Activated naive CD8-positive, alpha-beta T cell treated with anti-CD3 and anti-CD28 coated beads, Interleukin-2, amount 50 U/mL, for 24 hours (primary cell): ENCODE data around the gene TNFAIP8L1.

ENCODE experiments used
- ATAC-seq: fragments of 150-1000 bp; cut with Tn5 transposase; one replicate; pipeline ENCODE4 v1.10.0; 2021
- DNase-seq: peaks from one replicate; pipeline ENCODE4 v3.0.0; 2021
- H3K27ac Mint-ChIP-seq: one replicate; pipeline ENCODE4 v1.8.0; 2021; ENCODE audit warnings: mild to moderate bottlenecking, mixed read lengths
- H3K27me3 Mint-ChIP-seq: one replicate; pipeline ENCODE4 v1.8.0; 2021; ENCODE audit warnings: mixed read lengths
- H3K36me3 Mint-ChIP-seq: one replicate; pipeline ENCODE4 v1.8.0; 2021; ENCODE audit warnings: low read depth, mixed read lengths
- H3K4me1 Mint-ChIP-seq: one replicate; pipeline ENCODE4 v1.8.0; 2021; ENCODE audit warnings: mixed read lengths
- H3K4me3 Mint-ChIP-seq: one replicate; pipeline ENCODE4 v1.8.0; 2021; ENCODE audit warnings: mild to moderate bottlenecking, moderate library complexity, mixed read lengths
- H3K9me3 Mint-ChIP-seq: one replicate; pipeline ENCODE4 v1.8.0; 2021; ENCODE audit warnings: mixed read lengths

Gene TNFAIP8L1

DNA sequence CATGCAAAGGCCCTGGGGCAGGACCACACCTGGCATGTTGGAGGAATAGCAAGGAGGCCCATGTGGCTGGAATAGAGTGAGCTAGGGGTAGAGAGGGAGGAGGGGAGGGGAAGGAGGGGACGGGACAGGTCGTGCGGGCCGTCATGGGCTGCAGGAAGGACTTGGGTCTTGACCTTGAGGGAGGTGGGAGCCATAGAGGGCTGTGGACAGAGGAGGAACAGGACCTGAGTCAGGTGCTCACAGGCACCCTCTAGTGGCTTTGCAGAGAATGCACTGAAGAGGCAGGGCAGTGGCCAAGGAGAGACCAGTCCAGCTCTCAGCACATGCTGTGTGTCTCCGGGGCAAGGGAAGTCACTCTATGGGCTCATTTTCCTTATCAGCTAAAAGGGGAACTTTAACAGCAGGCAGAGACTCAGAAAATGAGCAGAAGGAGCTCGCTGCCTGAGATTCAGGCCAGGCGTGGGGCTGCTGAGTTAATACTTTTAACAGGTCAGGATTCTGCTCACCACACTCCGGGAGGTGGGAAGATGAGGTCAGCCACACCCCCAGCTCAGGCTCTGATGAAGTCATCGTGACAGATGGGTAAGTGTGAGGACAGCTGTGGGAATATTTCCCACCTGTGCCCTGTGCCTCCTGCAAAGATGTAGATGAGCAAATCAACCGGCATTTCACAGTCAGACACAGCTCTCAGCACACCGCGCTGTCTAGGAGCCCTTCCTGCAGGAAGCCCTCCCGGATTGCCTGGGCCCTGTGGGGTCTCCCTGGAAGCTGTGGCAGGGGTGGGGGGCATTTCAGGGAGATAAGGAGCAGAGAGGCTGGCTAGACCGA, 6.0 kb upstream of the TNFAIP8L1 start:
- peak; percentile 61 for ATAC-seq
- peaks cover 23% of the 10 kb centered on the region for H3K4me1 Mint-ChIP-seq
- H3K36me3 Mint-ChIP-seq, result no peaks in the 10 kb centered on the region
- H3K27me3 Mint-ChIP-seq, result no peaks in the 10 kb centered on the region
- DNase-seq, result peak; percentile 66
- H3K9me3 Mint-ChIP-seq, result no peaks in the 10 kb centered on the region
- no peak overlapping the region for H3K4me3 Mint-ChIP-seq
- H3K27ac Mint-ChIP-seq, result no peak overlapping the region

DNA sequence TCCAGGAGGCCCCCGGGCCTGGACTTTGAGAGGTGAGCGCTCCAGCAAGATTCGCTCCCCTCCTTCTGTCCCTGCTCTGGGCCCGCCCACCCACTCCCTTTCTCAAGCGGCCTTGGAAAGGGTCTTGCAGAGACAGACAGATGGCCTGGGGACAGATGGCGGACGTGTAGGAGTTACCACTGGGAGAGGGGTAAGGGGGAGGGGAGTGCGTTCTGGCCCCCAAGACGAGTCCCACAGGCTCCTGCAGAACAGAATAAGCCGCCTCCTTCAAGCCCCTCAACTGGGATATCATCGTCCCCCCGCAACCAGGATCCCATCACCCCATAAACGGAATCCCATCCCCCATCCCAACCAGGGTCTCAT, 3.6 kb upstream of the TNFAIP8L1 start:
- no peak overlapping the region for H3K27ac Mint-ChIP-seq
- ATAC-seq (no peak), DNase-seq (no peak)
- peak overlapping the region; percentile 32 for H3K4me3 Mint-ChIP-seq
- no peaks in the 10 kb centered on the region for H3K36me3 Mint-ChIP-seq
- H3K27me3 Mint-ChIP-seq, result no peaks in the 10 kb centered on the region
- no peaks in the 10 kb centered on the region for H3K9me3 Mint-ChIP-seq
- H3K4me1 Mint-ChIP-seq, result peaks cover 37% of the 10 kb centered on the region

DNA sequence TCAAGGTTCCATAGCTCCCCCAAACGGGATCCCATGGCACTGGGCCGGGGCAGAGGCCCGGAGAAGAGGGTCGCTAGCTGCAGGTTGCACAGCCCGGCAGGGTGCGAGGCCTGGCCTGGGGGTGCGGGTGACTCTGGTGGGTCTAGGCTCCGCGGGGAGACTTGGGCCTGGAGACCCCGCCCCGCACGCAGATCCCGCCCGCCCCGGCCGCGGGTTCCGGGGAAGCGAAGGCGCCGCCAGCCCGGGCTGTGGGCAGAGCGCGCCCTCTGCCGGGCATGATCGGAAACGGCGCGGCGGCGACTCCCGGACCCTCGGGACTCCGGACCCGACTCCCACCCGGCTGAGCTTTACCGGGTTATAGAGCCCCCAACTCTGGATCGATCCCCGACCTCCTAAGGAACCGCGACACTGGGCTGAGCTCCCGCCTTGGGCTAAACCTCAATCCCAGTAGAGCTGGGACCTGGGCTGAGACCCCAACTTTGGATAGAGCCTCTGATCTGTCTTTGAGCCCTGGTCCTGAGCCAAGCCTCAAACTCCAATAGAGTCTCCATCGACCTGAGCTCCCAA, 3.1 kb upstream of the TNFAIP8L1 start:
- H3K36me3 Mint-ChIP-seq, result no peaks in the 10 kb centered on the region
- peak; percentile 85 for DNase-seq
- no peak overlapping the region for H3K27ac Mint-ChIP-seq
- H3K4me1 Mint-ChIP-seq, result peaks cover 39% of the 10 kb centered on the region
- H3K9me3 Mint-ChIP-seq, result no peaks in the 10 kb centered on the region
- peak overlapping the region; percentile 32 for H3K4me3 Mint-ChIP-seq
- H3K27me3 Mint-ChIP-seq, result no peaks in the 10 kb centered on the region
- ATAC-seq, result peak; percentile 16

DNA sequence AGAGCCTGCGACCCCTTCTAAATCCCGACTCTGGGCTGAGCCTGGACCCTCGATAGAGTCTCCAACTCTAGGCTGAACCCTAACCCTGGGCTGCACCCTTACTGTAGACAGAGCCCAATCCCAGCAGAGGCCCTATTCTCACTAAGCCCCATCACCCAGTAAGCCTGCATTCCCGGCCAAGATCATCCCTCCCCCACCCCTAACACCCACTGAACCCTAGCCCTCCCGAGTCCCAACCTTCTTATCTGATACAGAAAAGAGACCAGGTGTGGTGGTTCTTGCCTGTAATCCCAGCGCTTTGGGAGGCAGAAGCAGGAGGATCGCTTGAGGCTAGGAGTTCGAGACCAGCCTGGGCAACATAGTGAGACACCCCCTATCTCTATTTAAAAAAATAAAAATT, 2.6 kb upstream of the TNFAIP8L1 start:
- H3K36me3 Mint-ChIP-seq, result no peaks in the 10 kb centered on the region
- ATAC-seq, result no peak
- DNase-seq, result no peak
- no peaks in the 10 kb centered on the region for H3K27me3 Mint-ChIP-seq
- H3K27ac Mint-ChIP-seq, result no peak overlapping the region
- peaks cover 41% of the 10 kb centered on the region for H3K4me1 Mint-ChIP-seq
- H3K4me3 Mint-ChIP-seq, result no peak overlapping the region
- H3K9me3 Mint-ChIP-seq, result no peaks in the 10 kb centered on the region

DNA sequence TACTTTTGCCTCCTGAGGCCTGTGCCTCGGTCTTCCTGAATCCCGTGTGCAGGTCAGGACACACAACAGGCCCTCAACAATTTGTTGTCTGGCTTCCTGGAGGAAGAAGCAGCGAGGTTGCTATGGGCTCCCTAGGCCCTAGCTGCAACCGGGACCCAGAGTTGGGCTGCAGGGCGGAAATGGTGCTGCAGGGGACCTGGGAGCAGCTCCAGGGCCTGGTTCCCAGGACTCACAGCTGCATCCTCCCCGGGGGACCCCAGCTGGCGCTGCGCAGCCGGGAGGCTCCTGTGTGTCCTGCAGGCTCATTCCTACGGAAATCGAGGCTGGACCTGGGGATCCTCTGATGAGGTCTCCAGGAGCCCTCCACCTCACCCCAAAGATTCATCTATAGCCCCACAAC, 999 bp upstream of the TNFAIP8L1 start:
- Mint-ChIP-seq H3K36me3 (no peaks in the 10 kb centered on the region), H3K9me3 (no peaks in the 10 kb centered on the region), H3K27ac (no peak overlapping the region), H3K4me3 (no peak overlapping the region), H3K27me3 (no peaks in the 10 kb centered on the region), H3K4me1 (peaks cover 40% of the 10 kb centered on the region)
- DNase-seq (peak; percentile 20), ATAC-seq (no peak)

DNA sequence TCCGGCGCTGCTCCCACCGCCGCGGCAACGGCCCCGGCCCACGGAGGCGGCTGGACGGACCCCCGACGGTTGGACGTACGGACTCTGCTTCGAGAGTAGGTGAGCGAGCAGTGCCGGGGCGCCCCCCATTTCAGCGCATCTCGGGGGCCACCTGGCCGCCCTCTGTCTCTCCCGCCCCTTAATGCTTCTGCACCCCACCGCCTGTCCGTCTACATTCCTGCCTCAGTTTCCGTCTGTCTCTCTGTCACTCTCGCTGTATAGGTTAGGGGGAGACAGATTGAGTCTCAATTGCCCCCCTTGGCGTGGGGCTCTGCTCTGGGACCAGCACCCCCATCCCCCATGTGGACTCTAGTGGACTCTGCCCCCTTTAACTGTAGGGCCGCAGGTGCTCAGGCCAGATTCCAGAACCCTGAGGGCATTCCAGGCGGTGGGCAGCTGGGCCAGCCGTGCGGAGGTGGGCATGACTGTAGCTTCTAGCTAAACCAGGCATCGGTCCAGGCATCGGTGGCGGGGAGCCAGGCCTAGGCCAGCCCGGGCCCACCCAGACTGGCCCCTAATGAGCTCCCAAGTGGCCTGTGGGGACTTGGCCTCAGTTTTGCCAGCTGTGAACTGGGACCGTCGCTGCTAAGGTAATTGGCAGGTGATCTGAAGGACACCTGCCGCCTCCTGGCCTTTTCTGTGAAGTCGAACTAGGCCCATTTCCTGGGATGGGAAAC, 373 bp downstream of the TNFAIP8L1 start:
- ATAC-seq, result peak; percentile 4
- no peaks in the 10 kb centered on the region for H3K36me3 Mint-ChIP-seq
- peaks cover 36% of the 10 kb centered on the region for H3K4me1 Mint-ChIP-seq
- peak overlapping the region; percentile 85 for H3K27ac Mint-ChIP-seq
- no peaks in the 10 kb centered on the region for H3K27me3 Mint-ChIP-seq
- no peaks in the 10 kb centered on the region for H3K9me3 Mint-ChIP-seq
- H3K4me3 Mint-ChIP-seq, result peak overlapping the region; percentile 89
- no peak for DNase-seq

DNA sequence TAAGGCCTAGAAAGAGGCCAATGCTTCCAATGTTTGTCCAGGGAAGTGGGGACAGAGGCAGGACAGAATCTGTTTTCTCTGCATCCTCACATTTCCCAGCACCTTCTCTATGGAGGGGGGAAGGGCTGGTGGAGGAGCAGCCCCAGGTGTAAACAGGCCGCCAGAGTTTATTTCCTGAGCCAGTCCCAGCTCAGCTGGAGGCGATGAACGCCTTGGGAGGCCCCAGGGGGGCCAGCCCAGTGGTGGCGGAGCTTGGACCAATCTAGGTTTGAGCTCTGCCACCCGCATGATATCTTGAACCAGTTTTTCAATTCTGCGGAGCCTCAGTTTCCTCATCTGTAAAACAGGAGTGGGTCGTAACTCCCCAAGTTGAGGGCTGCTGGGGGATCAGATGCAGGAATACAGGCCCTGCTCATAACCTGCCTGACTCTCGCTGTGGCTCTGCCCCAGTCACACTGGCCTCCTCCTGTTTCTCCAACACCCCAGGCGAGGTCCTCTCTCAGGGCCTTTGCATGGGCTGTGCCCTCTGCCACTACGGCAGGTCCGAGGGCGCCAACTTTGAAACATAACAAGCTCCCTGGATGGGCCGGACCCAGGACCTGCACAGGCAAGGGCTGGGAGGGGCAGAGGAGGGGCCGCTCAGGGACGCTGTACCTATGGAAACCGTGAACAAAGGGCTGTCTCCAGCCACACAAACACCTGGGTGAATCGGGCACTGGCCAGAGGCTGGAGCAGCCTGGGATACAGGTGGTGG, 1.1 kb downstream of the TNFAIP8L1 start:
- Mint-ChIP-seq H3K36me3 (no peaks in the 10 kb centered on the region), H3K4me3 (peak overlapping the region; percentile 89), H3K9me3 (no peaks in the 10 kb centered on the region), H3K27ac (peak overlapping the region; percentile 27), H3K4me1 (peaks cover 31% of the 10 kb centered on the region), H3K27me3 (no peaks in the 10 kb centered on the region)
- no peak for DNase-seq
- ATAC-seq, result no peak

DNA sequence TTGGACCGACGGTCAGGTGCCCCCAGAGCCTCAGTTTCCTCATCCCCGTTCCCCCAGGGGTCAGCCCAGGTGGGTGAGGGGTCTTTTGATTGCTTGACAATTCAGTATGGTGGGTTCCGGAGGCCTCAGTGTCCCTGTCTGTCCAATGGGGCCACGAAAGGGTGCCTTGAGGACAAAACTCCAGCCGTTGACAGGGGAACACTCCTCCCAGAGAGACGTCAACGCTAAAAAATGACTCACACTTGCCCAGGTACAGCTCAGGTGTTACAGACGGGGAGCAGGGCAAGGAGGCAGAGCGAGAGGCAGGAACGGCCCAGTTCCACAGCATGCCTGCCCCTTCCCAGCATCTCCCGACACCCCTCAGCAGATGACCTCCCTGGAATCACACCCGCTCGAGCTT, 1.8 kb downstream of the TNFAIP8L1 start:
- H3K36me3 Mint-ChIP-seq, result no peaks in the 10 kb centered on the region
- no peaks in the 10 kb centered on the region for H3K9me3 Mint-ChIP-seq
- peak overlapping the region; percentile 14 for H3K4me3 Mint-ChIP-seq
- DNase-seq (no peak), ATAC-seq (no peak)
- H3K27me3 Mint-ChIP-seq, result no peaks in the 10 kb centered on the region
- H3K27ac Mint-ChIP-seq, result no peak overlapping the region
- H3K4me1 Mint-ChIP-seq, result peaks cover 30% of the 10 kb centered on the region

DNA sequence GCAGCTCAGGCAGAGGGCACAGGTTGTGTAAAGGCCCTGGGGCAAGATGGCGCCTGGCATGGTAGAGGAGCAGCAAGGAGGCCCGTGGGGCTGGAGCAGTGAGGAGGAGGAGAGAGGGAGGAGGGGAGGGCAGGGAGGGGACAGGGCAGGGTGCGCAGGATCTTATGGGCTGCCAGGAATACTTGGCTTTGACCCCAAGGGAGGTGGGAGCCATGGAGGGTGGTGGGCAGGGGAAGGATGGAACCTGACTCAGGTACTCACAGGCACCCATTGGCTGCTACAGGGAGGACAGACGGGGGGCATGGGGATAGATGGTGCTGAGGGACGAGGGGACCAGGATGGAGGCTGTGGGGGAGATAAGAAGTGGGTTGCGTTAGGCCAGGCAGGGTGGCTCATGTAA, 3.3 kb downstream of the TNFAIP8L1 start:
- ATAC-seq (no peak), DNase-seq (no peak)
- Mint-ChIP-seq H3K27me3 (no peaks in the 10 kb centered on the region), H3K4me3 (no peak overlapping the region), H3K36me3 (no peaks in the 10 kb centered on the region), H3K9me3 (no peaks in the 10 kb centered on the region), H3K4me1 (peaks cover 22% of the 10 kb centered on the region), H3K27ac (no peak overlapping the region)

DNA sequence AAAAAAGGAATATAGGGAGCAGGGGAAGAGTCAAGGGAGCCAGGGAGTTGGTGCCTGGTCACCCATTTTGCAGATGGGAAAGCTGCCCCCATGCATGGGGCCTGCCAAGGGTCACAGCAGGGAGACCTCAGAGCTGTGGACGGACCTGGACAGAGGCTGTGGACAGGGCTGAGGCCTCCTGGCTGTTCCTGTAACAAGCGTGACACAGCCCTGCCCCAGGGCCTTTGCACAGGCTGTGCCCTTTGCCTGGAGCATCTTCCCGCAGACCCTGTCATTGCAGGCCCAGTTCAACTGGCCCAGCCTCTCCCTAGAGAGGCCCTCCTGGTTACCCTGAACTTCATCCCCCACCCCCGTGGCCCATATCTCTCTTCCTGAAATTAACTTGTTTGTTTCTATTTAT, 6.4 kb downstream of the TNFAIP8L1 start:
- DNase-seq (no peak), ATAC-seq (no peak)
- H3K36me3 Mint-ChIP-seq, result no peaks in the 10 kb centered on the region
- H3K4me3 Mint-ChIP-seq, result no peak overlapping the region
- no peaks in the 10 kb centered on the region for H3K27me3 Mint-ChIP-seq
- no peaks in the 10 kb centered on the region for H3K9me3 Mint-ChIP-seq
- no peak overlapping the region for H3K27ac Mint-ChIP-seq
- peaks cover 4% of the 10 kb centered on the region for H3K4me1 Mint-ChIP-seq

DNA sequence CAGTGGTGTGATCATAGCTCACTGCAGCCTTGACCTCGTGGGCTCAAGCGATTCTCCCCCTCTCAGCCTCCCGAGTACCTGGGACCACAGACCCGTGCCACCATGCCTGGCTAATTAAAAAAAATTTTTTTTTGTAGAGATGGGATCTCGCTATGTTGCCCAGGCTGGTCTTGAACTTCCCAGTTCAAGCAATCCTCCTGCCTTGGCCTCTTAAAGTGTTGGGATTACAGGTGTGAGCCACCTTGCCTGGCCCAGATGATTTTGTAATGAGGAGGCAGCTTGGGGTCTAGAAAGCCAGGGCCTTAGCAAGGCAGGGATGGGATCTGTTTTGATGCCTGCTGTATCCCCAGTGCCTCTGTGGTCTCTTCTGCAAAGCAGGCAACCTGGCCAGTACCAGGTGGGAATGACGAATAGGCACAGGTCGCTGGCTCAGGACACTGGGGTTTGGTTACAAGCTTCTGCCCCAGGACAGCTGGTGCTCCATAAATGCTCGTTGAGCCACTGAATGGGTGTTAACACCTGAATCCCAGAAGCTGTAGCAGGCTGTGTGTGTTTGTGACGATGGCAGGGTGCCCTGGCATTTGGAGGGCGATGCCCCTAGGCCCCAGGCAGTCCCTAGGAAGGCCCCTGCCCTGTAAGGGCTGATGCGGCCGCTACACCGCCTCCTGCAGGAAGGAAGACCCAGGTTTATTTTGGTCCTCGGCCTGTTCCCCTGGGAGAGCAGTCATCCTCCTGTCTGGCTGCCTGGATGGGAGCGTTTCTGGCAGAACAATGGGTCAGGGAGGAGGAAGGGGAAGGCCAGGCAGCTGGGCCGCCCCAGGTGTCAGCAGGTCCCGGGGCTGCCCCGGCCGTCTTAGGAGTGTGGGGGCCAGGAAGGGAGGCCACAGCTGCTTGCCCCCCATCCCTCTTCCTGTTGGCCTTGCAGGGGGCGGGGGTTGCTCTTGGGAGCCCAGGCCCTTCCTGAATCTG, 8.6 kb downstream of the TNFAIP8L1 start:
- Mint-ChIP-seq H3K9me3 (no peaks in the 10 kb centered on the region), H3K4me3 (no peak overlapping the region), H3K27me3 (no peaks in the 10 kb centered on the region), H3K27ac (no peak overlapping the region), H3K36me3 (peaks cover 1% of the 10 kb centered on the region), H3K4me1 (no peaks in the 10 kb centered on the region)
- DNase-seq, result no peak
- ATAC-seq, result no peak

DNA sequence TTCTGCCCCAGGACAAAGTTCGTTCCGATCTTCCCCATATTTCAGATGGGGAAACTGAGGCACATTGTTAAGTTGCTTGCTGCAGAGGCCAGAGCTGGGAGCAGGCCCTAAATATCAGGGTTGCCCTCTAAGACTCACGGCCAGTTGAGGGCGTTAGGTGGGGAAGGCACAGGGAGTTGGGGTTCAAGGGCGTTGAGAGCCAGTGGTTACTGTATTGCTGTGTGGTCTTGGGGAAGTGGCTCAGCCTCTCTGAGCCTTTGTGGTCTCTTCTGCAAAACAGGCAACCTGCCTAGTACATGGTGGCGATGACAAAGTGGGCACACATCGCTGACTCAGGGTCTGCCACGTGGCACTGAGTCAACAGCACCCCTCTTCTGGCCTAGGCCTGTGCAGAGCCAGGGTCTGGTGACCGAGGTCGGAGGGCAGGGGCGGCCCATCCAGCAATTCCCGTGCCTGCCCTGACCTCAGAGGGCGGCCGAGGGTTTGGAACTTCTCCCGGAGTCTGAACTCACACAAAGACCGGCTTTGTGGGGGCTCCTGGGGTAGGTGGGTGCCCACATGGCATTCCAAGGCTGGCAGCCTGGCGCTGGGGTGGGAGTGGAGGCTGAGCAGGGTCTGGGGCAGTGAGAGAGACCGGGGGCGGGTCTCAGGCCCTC, 10.2 kb downstream of the TNFAIP8L1 start:
- ATAC-seq (no peak), DNase-seq (no peak)
- Mint-ChIP-seq H3K27ac (no peak overlapping the region), H3K36me3 (peaks cover 3% of the 10 kb centered on the region), H3K9me3 (no peaks in the 10 kb centered on the region), H3K4me1 (peaks cover 1% of the 10 kb centered on the region), H3K27me3 (no peaks in the 10 kb centered on the region), H3K4me3 (no peak overlapping the region)

DNA sequence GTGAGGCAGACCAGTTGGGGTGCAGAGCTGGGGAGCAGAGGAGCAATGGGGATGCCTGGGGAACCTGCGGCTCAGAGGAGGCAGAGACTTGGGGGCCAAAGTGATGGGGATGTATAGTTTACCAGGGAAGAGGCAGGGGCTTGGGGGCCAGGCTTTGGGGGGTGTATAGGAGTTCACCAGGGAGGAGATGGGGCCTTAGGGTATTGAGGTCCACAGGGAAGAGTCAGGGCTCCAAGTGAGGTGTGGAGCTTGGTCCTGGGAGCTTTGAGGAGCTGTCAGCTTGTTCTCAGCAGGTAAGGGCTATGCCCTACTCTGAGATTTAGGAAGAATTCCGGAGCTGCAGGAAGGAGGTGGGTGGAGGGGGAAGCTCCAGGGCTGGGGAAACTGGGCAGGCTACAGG, 10.8 kb downstream of the TNFAIP8L1 start:
- Mint-ChIP-seq H3K36me3 (peaks cover 7% of the 10 kb centered on the region), H3K27me3 (no peaks in the 10 kb centered on the region), H3K27ac (no peak overlapping the region), H3K4me1 (peaks cover 3% of the 10 kb centered on the region), H3K4me3 (no peak overlapping the region), H3K9me3 (no peaks in the 10 kb centered on the region)
- no peak for DNase-seq
- ATAC-seq, result no peak
